Cardiac fibroblast (primary cell): ENCODE measurements around the gene SLC17A1.

Source experiments
- DNase-seq, 2 donors: peaks; one replicate each; pipeline versions ENCODE4 v3.0.0 to v3.0.0-alpha.2; 2010; ENCODE audit warnings: low read depth in 2 of 2
- H3K4me3 ChIP-seq, 2 donors: replicated peaks in 1 of 2; 1 replicate in 1 of 2; 2 replicates in 1 of 2; pipeline ENCODE4 v1.5.1; 2011; ENCODE audit warnings: low read depth in 2 of 2, low read length in 2 of 2, mild to moderate bottlenecking in 2 of 2, moderate library complexity in 1 of 2
- CTCF ChIP-seq: IDR thresholded peaks from one replicate; pipeline ENCODE4 v1.5.1; 2011; ENCODE audit warnings: low read depth, mild to moderate bottlenecking, low read length, inconsistent platforms

Gene SLC17A1

GRCh38 chr6:25816252-25816651, 15.6 kb downstream of the SLC17A1 start:
- TF ChIP-seq CTCF, result no peak
- no peak overlapping the region for H3K4me3 ChIP-seq

GRCh38 chr6:25815194-25815593, 16.7 kb downstream of the SLC17A1 start:
- H3K4me3 ChIP-seq, result no peak overlapping the region
- no peak for TF ChIP-seq CTCF
- no peak for DNase-seq

More at GRCh38 chr6:25816252-25816651, 15.6 kb downstream of the SLC17A1 start:
- DNase-seq, result no peak

GRCh38 chr6:25804804-25805203, 27.0 kb downstream of the SLC17A1 start:
- no peak for DNase-seq
- H3K4me3 ChIP-seq, result no peak overlapping the region
- no peak for TF ChIP-seq CTCF

- no peak overlapping the region for H3K4me3 ChIP-seq
- no peak for DNase-seq
- TF ChIP-seq CTCF, result no peak
Observed at GRCh38 chr6:25801436-25801835, 30.4 kb downstream of the SLC17A1 start.

- no peak for DNase-seq
- H3K4me3 ChIP-seq, result no peak overlapping the region
- no peak for TF ChIP-seq CTCF
Observed at GRCh38 chr6:25794784-25795183, 37.1 kb downstream of the SLC17A1 start.

GRCh38 chr6:25793970-25794369, 37.9 kb downstream of the SLC17A1 start:
- DNase-seq, result no peak
- no peak overlapping the region for H3K4me3 ChIP-seq
- TF ChIP-seq CTCF, result no peak

GRCh38 chr6:25792016-25792415, 39.8 kb downstream of the SLC17A1 start:
- no peak overlapping the region for H3K4me3 ChIP-seq
- TF ChIP-seq CTCF, result no peak
- DNase-seq, result no peak
